DOHH2 (cell line): ENCODE measurements around the gene EVC2.

Source experiments
- CTCF ChIP-seq: fragments of 200-600 bp; sonication (generic); IDR thresholded peaks from one replicate; pipeline ENCODE4 v1.5.1; 2014; ENCODE audit warnings: antibody characterized with exemption, mild to moderate bottlenecking, low read depth, low read length; ENCODE audit not compliant: poor library complexity, severe bottlenecking
- EZH2phosphoT487 ChIP-seq: fragments of 200-600 bp; sonication (generic); IDR thresholded peaks from 2 replicates; pipeline ENCODE4 v1.6.1; 2017; ENCODE audit warnings: borderline replicate concordance, mild to moderate bottlenecking, antibody characterized with exemption, low read length, moderate library complexity, mixed read lengths

- TF ChIP-seq CTCF (no peak), EZH2phosphoT487 (no peak)
Observed at GRCh38 chr4:5545271-5545670, 163.1 kb downstream of the EVC2 start.
